WERI-Rb-1 (cell line): ENCODE data around the gene COL20A1.
"Not testable (repeated sequence)": the region's sequence is repeated elsewhere in the genome, so short reads cannot be mapped to it uniquely, and the experiment has no call there.

Experiments used
- DNase-seq: peaks from one replicate; pipeline ENCODE4 v3.0.0-alpha.2; 2020
- H3K27ac ChIP-seq: fragments of 250-450 bp; sonication (Bioruptor Pico); 2 replicates; pipeline ENCODE4 v1.5.1; 2020; ENCODE audit warnings: mild to moderate bottlenecking, moderate library complexity
- H3K27me3 ChIP-seq: fragments of 250-450 bp; sonication (Bioruptor Pico); 2 replicates; pipeline ENCODE4 v1.5.1; 2021; ENCODE audit warnings: mild to moderate bottlenecking, low read depth, moderate library complexity; ENCODE audit not compliant: insufficient read depth, severe bottlenecking
- H3K36me3 ChIP-seq: fragments of 250-450 bp; sonication (Bioruptor Pico); 2 replicates; pipeline ENCODE4 v1.5.1; 2020; ENCODE audit warnings: mild to moderate bottlenecking, moderate library complexity
- H3K4me3 ChIP-seq: 2 replicates; pipeline ENCODE4 v1.5.1; 2011; ENCODE audit warnings: low read depth, mild to moderate bottlenecking, control low read depth, low read length
- H3K9me3 ChIP-seq: fragments of 250-450 bp; sonication (Bioruptor Pico); 2 replicates; pipeline ENCODE4 v1.5.1; 2021; ENCODE audit warnings: mild to moderate bottlenecking, moderate library complexity; ENCODE audit not compliant: severe bottlenecking
- CTCF ChIP-seq: IDR thresholded peaks from 2 replicates; pipeline ENCODE4 v1.5.1; 2011; ENCODE audit warnings: low read depth, mild to moderate bottlenecking, control low read depth, inconsistent platforms, low read length

Gene COL20A1

GRCh38 chr20:63248835-63249591 lies 44.0 kb upstream of the COL20A1 start:
- Histone ChIP-seq H3K4me3 (no peak overlapping the region), H3K36me3 (no peaks in the 10 kb centered on the region), H3K9me3 (no peaks in the 10 kb centered on the region), H3K27me3 (peaks cover 10% of the 10 kb centered on the region), H3K27ac (no peak overlapping the region)
- DNase-seq, result no peak
- no peak for TF ChIP-seq CTCF

GRCh38 chr20:63249891-63250290 lies 43.1 kb upstream of the COL20A1 start:
- no peaks in the 10 kb centered on the region for H3K9me3 ChIP-seq
- TF ChIP-seq CTCF, result no peak
- H3K27ac ChIP-seq, result no peak overlapping the region
- DNase-seq, result no peak
- peaks cover 10% of the 10 kb centered on the region for H3K27me3 ChIP-seq
- H3K36me3 ChIP-seq, result no peaks in the 10 kb centered on the region
- no peak overlapping the region for H3K4me3 ChIP-seq

- not testable (repeated sequence) for H3K4me3 ChIP-seq, H3K36me3 ChIP-seq, H3K9me3 ChIP-seq, H3K27ac ChIP-seq
- TF ChIP-seq CTCF, result peak; percentile 38; the same call in 1 of the 2 replicates
- peaks cover 10% of the 10 kb centered on the region for H3K27me3 ChIP-seq
- DNase-seq, result peak; percentile 76
Measured at GRCh38 chr20:63251350-63251749, 41.6 kb upstream of the COL20A1 start.

- H3K27ac ChIP-seq, result no peak overlapping the region
- no peak for TF ChIP-seq CTCF
- H3K36me3 ChIP-seq, result no peaks in the 10 kb centered on the region
- DNase-seq, result no peak
- H3K4me3 ChIP-seq, result no peak overlapping the region
- H3K27me3 ChIP-seq, result peaks cover 10% of the 10 kb centered on the region
- H3K9me3 ChIP-seq, result no peaks in the 10 kb centered on the region
Measured at GRCh38 chr20:63252284-63252711, 40.7 kb upstream of the COL20A1 start.

GRCh38 chr20:63253065-63253437 lies 39.9 kb upstream of the COL20A1 start:
- Histone ChIP-seq H3K27me3 (peaks cover 10% of the 10 kb centered on the region), H3K4me3 (peak overlapping the region; percentile 26; the same call in 1 of the 2 replicates), H3K27ac (no peak overlapping the region), H3K9me3 (no peaks in the 10 kb centered on the region), H3K36me3 (no peaks in the 10 kb centered on the region)
- DNase-seq, result no peak
- TF ChIP-seq CTCF, result no peak
